ENCODE measurements around the gene PDGFD.

The PDGFD gene

GRCh38 chr11:103920933-103921332, 243.0 kb downstream of the PDGFD start:
- DNase-seq (ENCODE audit: low read depth, low spot score): no peak

GRCh38 chr11:103920449-103920848, 243.5 kb downstream of the PDGFD start:
- no peak for DNase-seq (ENCODE audit: low read depth, low spot score)

GRCh38 chr11:103910721-103911120, 253.2 kb downstream of the PDGFD start:
- no peak for DNase-seq (ENCODE audit: low read depth, low spot score)

GRCh38 chr11:103907548-103908455, 256.1 kb downstream of the PDGFD start:
- DNase-seq (ENCODE audit: low read depth, low spot score): no peak

- DNase-seq (ENCODE audit: low read depth, low spot score): no peak
These were observed 256.8 kb downstream of the PDGFD start for GRCh38 chr11:103907136-103907535.

- DNase-seq (ENCODE audit: low read depth, low spot score): no peak
These were observed 257.6 kb downstream of the PDGFD start for GRCh38 chr11:103906291-103906867.

GRCh38 chr11:103904324-103904667, 259.7 kb downstream of the PDGFD start:
- DNase-seq (ENCODE audit: low read depth, low spot score): no peak

GRCh38 chr11:103903621-103904323, 260.2 kb downstream of the PDGFD start:
- DNase-seq (ENCODE audit: low read depth, low spot score): no peak

- DNase-seq (ENCODE audit: low read depth, low spot score): no peak
These were observed 261.0 kb downstream of the PDGFD start for GRCh38 chr11:103902994-103903393.

- no peak for DNase-seq (ENCODE audit: low read depth, low spot score)
These were observed 262.3 kb downstream of the PDGFD start for GRCh38 chr11:103901656-103902055.

GRCh38 chr11:103898577-103899336, 265.2 kb downstream of the PDGFD start:
- DNase-seq (ENCODE audit: low read depth, low spot score): no peak

GRCh38 chr11:103898065-103898464, 265.9 kb downstream of the PDGFD start:
- no peak for DNase-seq (ENCODE audit: low read depth, low spot score)

- no peak for DNase-seq (ENCODE audit: low read depth, low spot score)
These were observed 266.6 kb downstream of the PDGFD start for GRCh38 chr11:103897160-103897936.

GRCh38 chr11:103895106-103895505, 268.8 kb downstream of the PDGFD start:
- no peak for DNase-seq (ENCODE audit: low read depth, low spot score)

- DNase-seq (ENCODE audit: low read depth, low spot score): no peak
These were observed 269.3 kb downstream of the PDGFD start for GRCh38 chr11:103894673-103895072.

- DNase-seq (ENCODE audit: low read depth, low spot score): no peak
These were observed 269.9 kb downstream of the PDGFD start for GRCh38 chr11:103894034-103894433.

- DNase-seq (ENCODE audit: low read depth, low spot score): no peak
These were observed 270.6 kb downstream of the PDGFD start for GRCh38 chr11:103893371-103893770.

GRCh38 chr11:103892603-103893002, 271.3 kb downstream of the PDGFD start:
- no peak for DNase-seq (ENCODE audit: low read depth, low spot score)

- DNase-seq (ENCODE audit: low read depth, low spot score): no peak
These were observed 273.3 kb downstream of the PDGFD start for GRCh38 chr11:103890654-103891053.

- no peak for DNase-seq (ENCODE audit: low read depth, low spot score)
These were observed 274.3 kb downstream of the PDGFD start for GRCh38 chr11:103889679-103890078.

- DNase-seq (ENCODE audit: low read depth, low spot score): no peak
These were observed 275.4 kb downstream of the PDGFD start for GRCh38 chr11:103888541-103888951.
